ENCODE results near the gene NPEPL1.

DNA sequence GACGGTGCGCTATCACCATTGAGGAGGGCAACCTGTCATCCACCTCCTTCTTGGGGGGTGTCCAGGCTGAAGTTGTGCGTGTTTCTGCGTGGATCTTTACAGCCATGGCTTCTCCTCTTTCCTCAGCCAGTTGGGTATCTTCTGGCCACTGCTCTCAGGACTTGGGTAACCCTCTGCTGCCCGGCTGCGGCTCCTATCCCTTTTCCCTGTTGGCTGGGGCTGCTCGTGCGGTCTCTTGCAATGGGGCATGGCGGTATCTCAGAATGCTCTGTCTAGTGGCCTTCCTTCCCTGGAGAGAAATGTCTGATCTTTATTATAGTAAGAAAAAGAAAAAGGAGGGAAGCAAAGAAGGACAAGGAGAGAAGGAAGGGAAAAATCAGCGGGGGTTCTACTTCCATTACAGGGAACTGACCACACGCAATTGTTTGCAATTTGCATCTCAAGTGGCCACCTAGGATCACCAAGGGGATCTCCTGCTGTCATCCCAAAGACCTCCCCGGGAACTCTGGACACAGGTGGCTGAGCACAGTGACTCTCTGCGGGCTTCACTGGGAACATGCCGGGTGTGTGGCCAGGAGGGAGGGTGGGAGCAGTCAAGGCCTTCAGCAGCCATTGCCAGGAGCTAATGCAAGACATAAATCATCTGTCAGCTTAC is 60.8 kb downstream of the NPEPL1 start:
- TF ChIP-seq CTCF (IDR thresholded peaks at IDR 0.05) (no peak), POLR2A (IDR thresholded peaks at IDR 0.05) (no peak)
